ENCODE results near the gene ZBED6. TPM values are rescaled to one million over a fixed set of nuclear protein-coding genes. Genes with fewer than 3 reads are reported as not detected.
"Not testable (repeated sequence)": the region's sequence is repeated elsewhere in the genome, so short reads cannot be mapped to it uniquely, and the experiment has no call there.

The ZBED6 gene
- total and polyA plus RNA-seq, 7 donors = 0.46 to 39.1 (median 20.9) TPM

GRCh38 chr1:203778789-203779188, 16.6 kb upstream of the ZBED6 start:
- ATAC-seq (no peak), DNase-seq (no peak)
- intact Hi-C loops (cut with DNase I) = loop anchor here (10.0 kb wide), 1 partner anchor 274 kb away; no protein-coding TSS in a partner anchor
- H3K4me3 ChIP-seq = no peak overlapping the region
- H3K36me3 ChIP-seq (ENCODE audit: insufficient read depth in 1 of 2, low read depth in 1 of 2) = no peaks in the 10 kb centered on the region
- H3K4me1 ChIP-seq = no peaks in the 10 kb centered on the region
- H3K27ac ChIP-seq = no peak overlapping the region
- TF ChIP-seq CTCF (IDR thresholded peaks at IDR 0.05) = no peak
- no peaks in the 10 kb centered on the region for H3K9me3 ChIP-seq
- WGBS, 3 donors = 91 to 95% (median 91%) methylated on average over 4 of the region's 4 CpGs
- no peaks in the 10 kb centered on the region for H3K27me3 ChIP-seq (ENCODE audit: insufficient read depth in 3 of 3, low read length in 2 of 3)

DNA sequence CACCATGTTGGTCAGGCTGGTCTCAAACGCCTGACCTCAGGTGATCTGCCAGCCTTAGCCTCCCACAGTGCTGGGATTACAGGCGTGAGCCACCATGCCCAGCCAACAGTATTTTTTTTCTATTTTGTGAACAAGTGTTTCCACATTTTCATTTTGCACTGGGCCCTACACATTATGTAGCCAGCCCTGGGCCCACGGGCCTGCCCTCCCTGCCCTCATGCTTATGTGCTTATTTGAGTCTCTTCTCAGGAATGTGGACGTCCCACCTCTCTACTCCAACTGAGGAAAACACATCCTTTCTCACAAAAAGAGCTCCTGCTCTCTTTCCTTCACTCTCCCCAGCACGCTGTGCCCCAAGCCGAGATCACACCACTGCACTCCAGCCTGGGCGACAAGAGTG, 13.5 kb upstream of the ZBED6 start:
- Histone ChIP-seq H3K27ac (no peak overlapping the region), H3K27me3 (ENCODE audit: insufficient read depth in 3 of 3, low read length in 2 of 3) (no peaks in the 10 kb centered on the region), H3K4me1 (no peaks in the 10 kb centered on the region), H3K4me3 (no peak overlapping the region), H3K36me3 (ENCODE audit: insufficient read depth in 1 of 2, low read depth in 1 of 2) (no peaks in the 10 kb centered on the region), H3K9me3 (no peaks in the 10 kb centered on the region)
- DNase-seq = no peak
- WGBS, 3 donors = 87 to 93% (median 90%) methylated on average over 7 of the region's 7 CpGs
- intact Hi-C loops (cut with DNase I) = no loop called here
- no peak for TF ChIP-seq CTCF (IDR thresholded peaks at IDR 0.05)
- no peak for ATAC-seq

DNA sequence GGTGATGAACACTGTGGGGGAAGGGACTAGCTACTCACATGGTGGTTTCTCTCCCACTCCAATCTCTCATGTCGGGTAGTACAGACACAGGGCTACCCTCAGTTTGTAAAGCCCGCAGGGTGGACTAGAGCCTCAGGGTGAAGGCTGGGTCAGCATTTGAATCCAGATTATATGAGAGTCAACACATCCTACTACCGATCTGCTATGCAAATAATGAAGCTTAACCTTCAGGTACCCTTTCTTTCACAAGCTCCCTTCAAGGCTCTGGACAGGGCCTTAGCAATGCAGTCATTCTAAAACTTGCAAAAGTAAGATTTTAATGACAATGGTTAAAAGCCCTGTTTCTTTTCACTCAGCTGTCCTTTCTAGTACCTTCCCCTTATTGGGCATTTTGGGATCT, 5.5 kb upstream of the ZBED6 start:
- 78 to 83% (median 79%) methylated on average over 3 of the region's 3 CpGs for WGBS, 3 donors
- DNase-seq (no peak), ATAC-seq (no peak)
- TF ChIP-seq CTCF (IDR thresholded peaks at IDR 0.05) = no peak
- intact Hi-C loops (cut with DNase I) = loop anchor here in 1 of 2 donors (2.0 kb wide), 1 partner anchor 15 kb away; no protein-coding TSS in a partner anchor
- Histone ChIP-seq H3K4me3 (no peak overlapping the region), H3K9me3 (no peaks in the 10 kb centered on the region), H3K27ac (no peak overlapping the region), H3K36me3 (ENCODE audit: insufficient read depth in 1 of 2, low read depth in 1 of 2) (no peaks in the 10 kb centered on the region), H3K27me3 (ENCODE audit: insufficient read depth in 3 of 3, low read length in 2 of 3) (no peaks in the 10 kb centered on the region), H3K4me1 (peaks cover 3% of the 10 kb centered on the region)

GRCh38 chr1:203791498-203791897, 3.9 kb upstream of the ZBED6 start:
- TF ChIP-seq CTCF (IDR thresholded peaks at IDR 0.05) = no peak
- WGBS, 3 donors = 64 to 82% (median 81%) methylated on average over 3 of the region's 3 CpGs
- ATAC-seq = no peak

GRCh38 chr1:203792486-203792885, 2.9 kb upstream of the ZBED6 start:
- Histone ChIP-seq H3K27me3 (ENCODE audit: insufficient read depth in 3 of 3, low read length in 2 of 3) (no peaks in the 10 kb centered on the region), H3K27ac (no peak overlapping the region), H3K4me1 (peaks cover 11% of the 10 kb centered on the region), H3K4me3 (no peak overlapping the region), H3K36me3 (ENCODE audit: insufficient read depth in 1 of 2, low read depth in 1 of 2) (no peaks in the 10 kb centered on the region), H3K9me3 (no peaks in the 10 kb centered on the region)
- DNase-seq (no peak), ATAC-seq (no peak)
- no peak for TF ChIP-seq CTCF (IDR thresholded peaks at IDR 0.05)
- intact Hi-C loops (cut with DNase I) = no loop called here
- WGBS, 3 donors = 70 to 96% (median 87%) methylated on average over 2 of the region's 2 CpGs

More at GRCh38 chr1:203791498-203791897, 3.9 kb upstream of the ZBED6 start:
- intact Hi-C loops (cut with DNase I) = no loop called here
- no peaks in the 10 kb centered on the region for H3K9me3 ChIP-seq
- H3K27ac ChIP-seq = no peak overlapping the region
- no peaks in the 10 kb centered on the region for H3K27me3 ChIP-seq (ENCODE audit: insufficient read depth in 3 of 3, low read length in 2 of 3)
- no peak overlapping the region for H3K4me3 ChIP-seq
- H3K36me3 ChIP-seq (ENCODE audit: insufficient read depth in 1 of 2, low read depth in 1 of 2) = no peaks in the 10 kb centered on the region
- H3K4me1 ChIP-seq = peaks cover 3% of the 10 kb centered on the region
- no peak for DNase-seq

DNA sequence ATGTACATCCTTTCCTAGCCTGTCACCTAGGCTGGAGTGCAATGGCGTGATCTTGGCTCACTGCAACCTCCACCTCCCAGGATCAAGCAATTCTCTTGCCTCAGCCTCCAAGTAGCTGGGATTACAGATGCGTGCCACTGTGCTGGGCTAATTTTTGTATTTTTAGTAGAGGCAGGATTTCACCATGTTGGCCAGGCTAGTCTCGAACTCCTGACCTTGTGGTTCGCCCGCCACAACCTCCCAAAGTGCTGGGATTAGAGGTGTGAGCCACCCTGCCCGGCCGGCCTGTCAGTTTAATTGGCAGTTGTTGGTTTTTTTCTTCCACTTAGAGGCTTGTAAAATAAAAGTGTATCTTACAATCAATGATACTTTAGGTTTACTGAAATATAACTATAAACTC, 1.9 kb upstream of the ZBED6 start:
- H3K4me1 ChIP-seq = peaks cover 21% of the 10 kb centered on the region
- intact Hi-C loops (cut with DNase I); H3K27me3 ChIP-seq (ENCODE audit: insufficient read depth in 3 of 3, low read length in 2 of 3); ATAC-seq; H3K4me3 ChIP-seq; H3K9me3 ChIP-seq; H3K27ac ChIP-seq; H3K36me3 ChIP-seq (ENCODE audit: insufficient read depth in 1 of 2, low read depth in 1 of 2); DNase-seq: not testable (repeated sequence)
- WGBS, 3 donors = 95 to 98% (median 97%) methylated on average over 7 of the region's 7 CpGs
